NCI-H446 treated with DMSO at 0.1 percent for 48 hours (cell line): Measurements from ENCODE around the gene PAX5.

ENCODE experiments used
- DNase-seq: peaks from one replicate; lab custom pipeline; 2025; lab: John Stamatoyannopoulos, UW

PAX5 gene

GRCh38 chr9:36932198-36932597 lies 101.9 kb downstream of the PAX5 start:
- DNase-seq: no peak

- no peak for DNase-seq
These were observed 103.1 kb downstream of the PAX5 start for GRCh38 chr9:36930941-36931340.

GRCh38 chr9:36929350-36929675 lies 104.8 kb downstream of the PAX5 start:
- DNase-seq: no peak

DNA sequence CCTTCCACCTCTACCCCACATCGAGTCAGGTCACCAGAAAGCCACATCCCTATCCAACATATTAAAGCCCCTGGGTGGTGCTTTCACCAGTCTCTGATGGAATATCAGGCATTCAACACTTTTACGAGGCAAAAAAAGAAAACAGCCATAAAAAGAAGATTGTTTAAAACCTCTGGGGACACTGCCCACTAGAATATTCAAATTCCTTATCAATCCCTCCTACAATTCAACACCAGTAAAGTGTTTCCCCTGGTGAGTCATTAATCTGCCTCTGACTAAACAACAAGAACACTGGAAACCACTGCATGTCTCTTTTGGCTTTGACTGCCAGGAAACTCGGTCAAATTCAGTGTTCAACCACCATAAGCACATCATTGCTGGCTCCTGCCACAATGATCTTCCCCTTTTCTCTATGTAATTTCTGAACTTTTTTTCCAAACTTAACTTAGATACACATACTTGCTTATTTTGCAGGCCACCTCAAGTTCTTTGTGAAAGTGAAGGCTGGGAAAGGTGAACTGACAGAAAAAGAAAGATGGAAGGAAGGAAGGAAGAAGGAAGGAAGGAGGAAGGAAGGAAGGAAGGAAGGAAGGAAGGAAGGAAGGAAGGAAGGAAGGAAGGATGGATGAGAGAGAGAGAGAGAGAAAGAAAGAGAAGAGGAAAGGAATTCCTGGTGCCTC lies 105.3 kb downstream of the PAX5 start:
- DNase-seq: no peak

DNA sequence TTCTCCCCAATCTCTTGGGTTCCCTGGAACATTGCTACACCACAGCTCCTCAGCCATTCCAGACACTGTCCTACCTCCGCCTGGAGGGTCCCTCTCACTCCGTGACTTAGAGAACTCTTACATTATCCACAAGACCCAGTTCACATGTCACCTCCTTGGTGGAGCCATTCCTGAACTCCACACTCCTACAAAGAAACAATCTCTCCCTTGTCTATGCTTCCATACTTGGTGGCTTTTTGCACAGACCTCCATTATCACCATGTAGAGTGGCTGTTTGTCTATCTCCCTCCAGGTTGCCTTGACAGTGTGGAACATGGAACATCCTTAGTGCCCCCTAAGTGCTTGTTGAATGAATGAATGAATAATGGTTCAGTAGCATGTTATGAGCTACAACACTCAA lies 105.9 kb downstream of the PAX5 start:
- no peak for DNase-seq

DNA sequence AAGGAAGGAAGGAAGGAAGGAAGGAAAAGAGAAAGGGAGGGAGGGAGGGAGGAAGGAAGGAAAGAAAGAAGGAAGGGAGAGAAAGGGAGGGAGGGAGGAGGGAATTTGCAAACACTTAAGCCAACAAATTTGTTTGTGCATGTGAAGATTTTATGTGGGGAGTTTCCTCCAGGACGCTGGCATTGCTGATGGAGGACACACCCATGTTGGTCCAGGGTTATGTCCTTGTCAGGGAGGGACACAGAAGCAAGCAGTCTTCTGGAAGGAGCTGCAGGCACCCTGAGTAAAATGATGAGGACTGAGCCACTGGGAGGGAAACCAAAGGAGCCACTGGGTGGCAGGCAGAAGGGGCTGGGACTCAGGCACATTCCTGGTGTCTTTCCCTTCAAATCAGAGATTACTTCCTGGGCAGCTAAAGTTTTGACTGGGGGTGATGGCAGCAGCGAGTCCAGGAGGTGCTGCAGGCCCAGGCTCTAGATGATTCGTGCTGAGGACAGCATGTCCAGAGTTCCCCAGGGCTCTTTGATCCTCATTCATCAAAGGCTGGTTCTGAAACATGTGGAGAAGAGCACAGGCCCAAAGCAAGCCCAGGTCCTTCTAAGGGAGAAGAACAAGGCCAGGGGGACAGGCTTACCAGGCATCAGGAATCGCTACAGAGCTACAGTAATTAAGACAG lies 109.2 kb downstream of the PAX5 start:
- DNase-seq: no peak

DNA sequence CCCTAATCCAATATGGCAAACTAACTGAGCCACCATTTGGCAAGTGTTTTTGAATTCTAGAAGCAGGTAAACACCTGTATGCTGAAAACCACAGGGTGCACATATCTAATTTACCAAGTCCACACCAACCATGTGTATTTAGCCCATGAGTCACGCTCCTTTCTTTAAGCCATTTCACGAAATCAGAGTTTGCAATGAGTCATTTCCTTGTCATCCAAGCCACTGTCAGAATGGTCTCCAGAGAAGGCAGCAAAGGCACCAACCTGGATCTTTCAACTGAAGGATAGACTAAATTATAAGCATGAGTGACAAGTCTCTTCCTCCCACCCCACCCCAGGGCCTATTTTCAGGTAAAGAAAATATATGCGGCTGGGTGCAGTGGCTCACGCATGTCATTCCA lies 110.0 kb downstream of the PAX5 start:
- no peak for DNase-seq

DNA sequence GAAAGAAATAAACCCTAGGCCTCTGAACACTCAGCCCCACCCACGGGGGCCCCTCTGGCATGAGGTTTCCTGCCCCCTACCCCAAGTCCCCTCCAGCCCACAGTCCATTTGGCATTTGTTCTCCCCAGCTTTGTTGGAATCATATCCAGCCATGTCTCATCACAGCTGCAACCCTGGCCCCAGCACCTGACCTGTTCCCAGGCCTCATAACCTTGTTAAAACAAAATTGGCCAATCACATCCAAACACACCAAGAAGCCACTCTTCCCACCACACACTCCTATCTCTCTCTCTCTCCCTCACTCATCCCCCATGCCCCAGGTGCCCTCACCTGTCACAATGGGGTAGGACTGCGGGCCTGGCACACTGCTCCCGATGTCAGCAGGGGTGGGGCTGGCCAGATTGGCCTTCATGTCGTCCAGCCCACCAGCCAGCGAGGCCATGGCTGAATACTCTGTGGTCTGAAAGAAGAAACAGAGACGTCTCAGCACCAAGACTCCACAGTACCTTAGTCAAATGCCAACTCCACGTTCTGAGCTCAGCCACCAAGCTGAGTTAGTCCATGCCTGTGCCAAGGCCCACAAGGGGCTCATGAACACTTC lies 110.9 kb downstream of the PAX5 start:
- DNase-seq: no peak

DNA sequence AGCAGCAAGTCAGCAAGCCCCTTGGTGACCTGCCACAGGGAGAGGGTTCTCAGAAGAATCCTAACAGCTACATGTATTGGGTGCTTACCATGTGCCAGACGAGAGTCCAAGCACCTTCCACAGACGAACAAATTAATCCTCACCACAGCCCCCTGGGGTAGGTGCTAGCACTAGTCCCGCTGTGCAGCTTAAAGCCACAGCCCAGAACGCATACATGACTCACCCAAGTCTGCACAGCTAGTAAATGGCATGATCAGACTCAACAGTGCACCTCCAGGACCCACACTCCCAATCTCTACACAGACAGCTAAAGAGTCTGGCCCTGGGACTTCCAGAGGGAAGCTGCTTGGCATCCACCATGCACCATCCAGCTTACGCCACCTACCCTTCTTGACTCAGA lies 111.5 kb downstream of the PAX5 start:
- no peak for DNase-seq

GRCh38 chr9:36914212-36914577 lies 119.9 kb downstream of the PAX5 start:
- DNase-seq: no peak

- no peak for DNase-seq
These were observed 120.5 kb downstream of the PAX5 start for GRCh38 chr9:36913393-36914211.

GRCh38 chr9:36912620-36913019 lies 121.4 kb downstream of the PAX5 start:
- no peak for DNase-seq

DNA sequence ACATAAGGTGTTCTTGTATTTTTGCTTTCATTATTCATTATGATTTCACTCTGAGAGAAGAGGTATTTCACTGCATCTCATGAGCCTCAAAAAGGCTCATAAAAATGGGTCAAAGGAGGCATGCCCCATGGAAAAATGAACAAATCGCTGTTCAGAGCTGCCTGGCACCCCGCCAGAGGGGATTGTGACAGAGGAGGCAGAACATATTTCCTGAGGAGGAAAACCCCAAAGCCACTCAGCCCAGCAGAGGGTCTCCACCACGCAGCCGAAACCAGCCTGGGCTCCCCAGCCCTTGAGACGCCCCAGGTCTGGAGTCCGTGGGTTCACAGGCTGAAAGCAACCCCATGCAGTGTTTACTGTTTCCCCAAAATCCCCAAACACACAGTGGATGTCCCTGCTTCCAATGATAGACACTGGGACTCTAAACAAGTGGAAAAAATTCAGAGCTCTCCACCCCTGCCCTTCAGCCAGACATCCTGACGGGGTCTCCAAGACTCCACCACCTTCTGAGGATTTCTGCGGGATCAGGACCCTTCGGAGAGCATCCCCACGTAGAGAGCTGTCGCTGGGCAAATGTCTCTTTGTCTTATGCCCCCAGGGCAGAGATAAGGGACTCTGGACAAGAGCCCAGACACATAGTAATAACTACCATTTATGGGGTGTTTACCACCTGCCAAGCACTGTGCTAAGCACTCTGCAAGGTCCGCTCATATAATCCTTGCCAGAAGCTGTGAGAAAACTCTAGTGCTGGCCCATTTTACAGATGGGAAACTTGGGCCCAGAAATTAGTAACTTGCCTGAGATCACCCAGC lies 122.3 kb downstream of the PAX5 start:
- DNase-seq: no peak

DNA sequence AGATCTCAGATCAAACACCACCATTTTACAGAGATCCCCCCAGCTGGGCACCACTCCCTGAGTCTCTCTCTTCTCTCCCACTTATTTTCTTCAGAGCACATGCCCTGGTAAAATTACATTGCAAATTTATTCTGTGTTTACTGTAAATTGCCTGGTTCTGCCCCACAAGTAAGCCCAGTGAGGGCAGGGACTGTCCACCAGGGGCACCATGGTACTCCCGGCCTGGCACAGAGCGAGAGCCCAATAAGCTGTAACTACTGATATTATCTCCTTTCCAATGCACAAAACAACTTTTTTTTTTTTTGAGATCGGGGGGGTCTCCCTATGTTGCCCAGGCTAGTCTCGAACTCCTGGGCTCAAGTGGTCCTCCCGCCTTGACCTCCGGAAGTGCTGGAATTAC lies 123.0 kb downstream of the PAX5 start:
- no peak for DNase-seq

DNA sequence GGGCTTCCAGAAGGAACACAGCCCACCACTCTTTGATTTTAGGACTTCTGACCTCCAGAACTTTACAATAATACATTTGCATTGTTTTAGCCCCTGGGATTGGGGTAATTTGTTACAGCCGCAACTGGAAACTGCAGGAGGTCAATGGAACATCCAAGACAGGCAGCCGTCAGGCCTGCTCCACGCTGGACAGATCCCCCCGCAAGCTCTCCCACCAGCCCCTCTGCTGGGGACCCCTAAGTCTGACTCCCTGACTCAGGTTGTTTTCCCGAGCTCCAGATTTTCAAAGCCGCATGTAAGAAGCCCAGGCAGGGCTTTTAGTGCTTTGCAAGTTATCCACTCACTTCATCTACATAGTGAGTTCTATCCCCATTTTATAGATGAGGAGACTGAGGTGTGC lies 127.6 kb downstream of the PAX5 start:
- no peak for DNase-seq

GRCh38 chr9:36905101-36906066 lies 128.7 kb downstream of the PAX5 start:
- no peak for DNase-seq

DNA sequence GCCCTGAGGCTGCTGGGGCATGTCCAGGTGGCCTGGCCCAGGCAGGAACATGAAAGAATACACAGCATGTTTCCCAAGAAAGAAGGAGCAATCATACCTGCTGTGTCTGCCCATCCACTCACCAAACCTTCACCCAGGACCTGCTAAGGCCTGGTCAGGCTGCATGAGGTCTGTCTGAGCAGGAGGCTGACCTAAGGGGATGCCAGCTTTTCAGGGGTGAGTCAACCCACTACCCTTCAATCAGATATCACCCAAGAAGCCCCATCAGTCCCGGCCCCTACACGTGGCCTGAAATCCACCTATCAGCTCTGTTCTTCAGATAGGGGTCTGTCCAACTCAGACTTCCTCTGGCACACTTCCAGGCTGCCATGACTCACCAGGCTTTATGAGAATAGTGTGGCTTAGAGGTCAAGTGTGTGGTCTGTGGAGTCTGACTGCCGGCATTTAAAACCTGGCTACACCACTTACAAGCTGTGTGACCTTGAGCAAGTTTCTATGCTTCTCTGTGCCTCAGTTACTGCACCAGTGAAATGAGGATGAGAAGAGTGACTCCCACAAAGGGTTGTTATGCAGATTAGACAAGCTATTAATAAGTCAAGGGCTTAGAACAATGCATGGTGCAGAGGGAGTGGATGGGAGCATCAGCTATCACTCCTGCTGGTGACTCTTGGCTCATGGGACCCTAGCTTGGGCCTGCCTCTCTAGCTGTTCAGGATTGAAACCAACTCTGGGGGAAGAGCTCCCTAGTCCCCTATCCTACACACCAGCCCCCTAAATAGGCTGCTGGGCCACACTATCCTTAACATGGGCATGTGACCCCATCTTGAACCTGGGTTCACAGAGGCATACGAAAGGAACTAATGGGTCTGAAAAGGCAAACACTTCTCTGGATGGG lies 130.3 kb downstream of the PAX5 start:
- DNase-seq: no peak

DNA sequence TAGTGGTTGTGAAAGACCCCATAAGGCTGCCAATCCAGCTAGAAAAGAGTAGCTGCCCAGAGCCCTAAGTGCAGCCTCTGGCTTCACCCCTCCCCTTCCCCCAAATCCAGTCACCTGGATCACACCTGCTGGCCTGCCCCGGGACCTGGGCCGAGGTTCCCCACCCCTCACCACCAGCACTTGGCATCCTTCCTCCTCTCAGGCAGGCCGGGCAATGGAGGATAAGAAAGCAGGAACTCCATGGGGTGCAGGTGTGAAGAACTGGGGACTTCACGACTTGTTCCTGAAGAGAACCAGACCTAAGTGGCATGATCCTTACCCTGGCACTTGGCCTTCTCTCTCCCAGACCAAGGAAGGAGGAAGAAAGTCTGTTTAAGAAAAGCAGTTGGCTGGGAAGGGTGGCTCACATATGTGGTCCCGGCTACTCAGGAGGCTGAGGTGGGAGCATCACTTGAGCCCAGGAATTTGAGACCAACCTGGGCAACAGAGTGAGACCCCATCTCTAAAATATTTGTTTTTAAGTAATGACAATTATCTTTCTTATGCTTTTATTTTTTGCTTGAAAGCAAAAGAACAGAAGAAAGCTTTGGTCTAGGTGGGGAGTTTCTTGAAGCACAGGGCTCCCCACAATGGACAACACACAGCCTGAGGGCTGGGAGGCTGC lies 131.1 kb downstream of the PAX5 start:
- no peak for DNase-seq

DNA sequence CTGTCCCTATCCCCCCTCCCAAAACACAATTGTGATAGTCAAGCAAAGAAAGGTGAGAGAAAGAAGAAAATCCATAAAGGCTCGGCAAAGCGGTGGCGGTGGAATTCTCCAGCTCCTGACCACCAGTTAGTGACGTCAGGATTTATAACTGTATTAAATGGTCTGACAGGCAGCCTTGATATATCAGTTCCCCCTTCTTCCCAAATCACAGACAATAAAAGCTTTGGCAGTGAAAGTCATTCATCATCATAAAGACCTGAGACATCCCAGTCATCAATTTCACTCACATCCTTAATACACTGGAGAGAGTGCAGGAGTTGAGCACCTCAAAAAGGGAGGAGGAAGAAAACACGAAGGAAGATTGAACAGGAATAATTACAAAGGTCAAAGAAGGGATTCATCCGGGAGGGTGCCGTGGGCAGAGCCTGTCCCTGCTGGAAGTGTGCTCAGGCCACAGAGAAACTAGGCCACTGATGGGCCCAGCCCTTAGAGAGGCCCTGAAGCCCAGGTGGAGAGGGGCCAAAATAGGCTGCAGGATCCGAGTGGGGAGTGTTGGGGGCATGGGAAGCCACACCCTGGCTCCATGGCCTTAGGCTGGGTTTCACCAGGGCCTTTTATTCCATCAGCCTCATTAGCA lies 131.9 kb downstream of the PAX5 start:
- DNase-seq: no peak
